GM12878 (cell line): ENCODE results near the gene MAP7D2. TPM values are rescaled to one million over a fixed set of nuclear protein-coding genes. Genes with fewer than 3 reads are reported as not detected.

Experiments used
- HDAC6 ChIP-seq: fragments of 200-600 bp; sonication (generic); IDR thresholded peaks from one replicate; pipeline ENCODE4 v1.8.0; 2017; ENCODE audit warnings: antibody characterized with exemption; ENCODE audit not compliant: unreplicated experiment
- KAT2A ChIP-seq: conservative IDR thresholded peaks from 2 replicates; pipeline ENCODE4 v1.6.1; 2011; ENCODE audit warnings: low read depth, low read length; ENCODE audit not compliant: control insufficient read depth
- NR2C1 ChIP-seq: fragments of 450-650 bp; IDR thresholded peaks from 2 replicates; pipeline ENCODE4 v1.6.1; 2017; ENCODE audit warnings: antibody characterized with exemption, mild to moderate bottlenecking, moderate library complexity
- SREBF2 ChIP-seq: IDR thresholded peaks from 2 replicates; pipeline ENCODE4 v1.6.1; 2012; ENCODE audit warnings: mild to moderate bottlenecking, low read length
- TCF7 ChIP-seq: IDR thresholded peaks from 2 replicates; pipeline ENCODE4 v1.6.1; 2014; ENCODE audit warnings: antibody characterized with exemption, borderline replicate concordance
- ZNF622 ChIP-seq: fragments of 450-650 bp; IDR thresholded peaks from 2 replicates; pipeline ENCODE4 v1.6.1; 2017; ENCODE audit warnings: mild to moderate bottlenecking, inconsistent platforms
- polyA plus RNA-seq, 11 experiments: library from polyadenylated mRNA; depleted of rRNA in 4 of 11; unstranded in 6 of 11; stranded (reverse) in 5 of 11; fragments of >200 nt; fragmentation: Nextera tagmentation in 4 of 11; fragmentation: Illumina TruSeq in 1 of 11; extraction: Ambion mirVana in 4 of 11; extraction: Trizol in 1 of 11; gene quantifications; 1 replicate in 1 of 11; 2 replicates in 10 of 11; pipeline versions ENCODE4 v1.2.1 to v1.2.3, GENCODE V29; 2011 to 2016; ENCODE audit warnings: inconsistent platforms in 2 of 11, missing spikeins in 2 of 11, low read depth in 1 of 11
- total RNA-seq, 4 experiments: library from RNA; depleted of rRNA in 3 of 4; stranded (reverse); fragments of >200 nt in 3 of 4; fragmentation: Illumina TruSeq in 1 of 4; extraction: Trizol in 1 of 4; gene quantifications; 2 replicates each; pipeline versions ENCODE4 v1.2.1 to v1.2.3, GENCODE V29; 2013 to 2021
- TF ChIP-seq, protein P1 (sequence below): IDR thresholded peaks from 2 replicates; pipeline ENCODE4 v1.6.1; 2012; ENCODE audit warnings: low read length, inconsistent platforms
- TF ChIP-seq, protein P2 (sequence below): fragments of 450-650 bp; IDR thresholded peaks from 2 replicates; pipeline ENCODE4 v1.6.1; 2014; ENCODE audit warnings: mild to moderate bottlenecking
- TF ChIP-seq, protein P3 (sequence below): fragments of 450-650 bp; formaldehyde crosslinking; IDR thresholded peaks from 2 replicates; pipeline ENCODE4 v1.5.0; 2022; ENCODE audit warnings: mild to moderate bottlenecking, missing genetic modification characterization
- TF ChIP-seq, protein P4 (sequence below): fragments of 450-650 bp; IDR thresholded peaks from 2 replicates; pipeline ENCODE4 v1.6.1; 2016; ENCODE audit warnings: mild to moderate bottlenecking, moderate library complexity, borderline replicate concordance
- TF ChIP-seq, protein P5 (sequence below): fragments of 450-650 bp; IDR thresholded peaks from 2 replicates; pipeline ENCODE4 v1.6.1; 2017; ENCODE audit warnings: mild to moderate bottlenecking, low read depth, inconsistent platforms; ENCODE audit not compliant: poor library complexity, severe bottlenecking
- TF ChIP-seq, protein P6 (sequence below): IDR thresholded peaks from 2 replicates; pipeline ENCODE4 v1.6.1; 2012; ENCODE audit warnings: low read depth, low read length, improper control_type of control experiment

The MAP7D2 gene
- total and polyA plus RNA-seq, 10 of the 15 experiments (the other 5 are each of a cell fraction or from before 2014, with no cell fraction given), result 0.06 to 18.4 (median 0.22) TPM

DNA sequence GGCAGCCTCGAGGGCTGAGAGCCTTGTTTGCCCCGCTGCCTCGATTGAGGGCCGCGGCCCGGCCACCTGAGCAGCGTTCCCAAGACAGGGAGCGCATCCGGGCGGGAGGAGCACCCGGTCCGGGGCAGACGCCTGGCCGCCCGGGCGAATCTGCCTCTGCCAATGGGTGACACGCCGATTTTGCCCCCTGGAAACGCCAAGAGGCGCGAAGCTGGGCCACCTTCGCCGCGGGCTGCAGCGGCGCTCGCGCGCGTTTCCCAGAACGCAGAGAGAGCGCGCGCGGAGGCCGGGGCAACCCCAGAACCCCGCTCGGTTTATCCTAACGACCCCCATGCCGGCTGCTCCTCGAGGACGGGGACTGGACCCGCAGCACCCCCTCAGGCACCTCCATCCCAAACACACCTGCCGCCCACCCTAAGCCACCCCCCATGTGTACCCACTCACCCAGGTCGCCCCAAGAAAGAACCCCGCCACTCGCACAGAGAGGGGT, 575 bp downstream of the MAP7D2 start (continued):
- TF ChIP-seq, protein P1, sequence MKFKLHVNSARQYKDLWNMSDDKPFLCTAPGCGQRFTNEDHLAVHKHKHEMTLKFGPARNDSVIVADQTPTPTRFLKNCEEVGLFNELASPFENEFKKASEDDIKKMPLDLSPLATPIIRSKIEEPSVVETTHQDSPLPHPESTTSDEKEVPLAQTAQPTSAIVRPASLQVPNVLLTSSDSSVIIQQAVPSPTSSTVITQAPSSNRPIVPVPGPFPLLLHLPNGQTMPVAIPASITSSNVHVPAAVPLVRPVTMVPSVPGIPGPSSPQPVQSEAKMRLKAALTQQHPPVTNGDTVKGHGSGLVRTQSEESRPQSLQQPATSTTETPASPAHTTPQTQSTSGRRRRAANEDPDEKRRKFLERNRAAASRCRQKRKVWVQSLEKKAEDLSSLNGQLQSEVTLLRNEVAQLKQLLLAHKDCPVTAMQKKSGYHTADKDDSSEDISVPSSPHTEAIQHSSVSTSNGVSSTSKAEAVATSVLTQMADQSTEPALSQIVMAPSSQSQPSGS, result no peak
- TF ChIP-seq TCF7 (no peak), NR2C1 (no peak), SREBF2 (no peak), KAT2A (no peak), ZNF622 (no peak), HDAC6 (no peak)
- TF ChIP-seq, protein P2, sequence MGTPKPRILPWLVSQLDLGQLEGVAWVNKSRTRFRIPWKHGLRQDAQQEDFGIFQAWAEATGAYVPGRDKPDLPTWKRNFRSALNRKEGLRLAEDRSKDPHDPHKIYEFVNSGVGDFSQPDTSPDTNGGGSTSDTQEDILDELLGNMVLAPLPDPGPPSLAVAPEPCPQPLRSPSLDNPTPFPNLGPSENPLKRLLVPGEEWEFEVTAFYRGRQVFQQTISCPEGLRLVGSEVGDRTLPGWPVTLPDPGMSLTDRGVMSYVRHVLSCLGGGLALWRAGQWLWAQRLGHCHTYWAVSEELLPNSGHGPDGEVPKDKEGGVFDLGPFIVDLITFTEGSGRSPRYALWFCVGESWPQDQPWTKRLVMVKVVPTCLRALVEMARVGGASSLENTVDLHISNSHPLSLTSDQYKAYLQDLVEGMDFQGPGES, result no peak
- TF ChIP-seq, protein P3, sequence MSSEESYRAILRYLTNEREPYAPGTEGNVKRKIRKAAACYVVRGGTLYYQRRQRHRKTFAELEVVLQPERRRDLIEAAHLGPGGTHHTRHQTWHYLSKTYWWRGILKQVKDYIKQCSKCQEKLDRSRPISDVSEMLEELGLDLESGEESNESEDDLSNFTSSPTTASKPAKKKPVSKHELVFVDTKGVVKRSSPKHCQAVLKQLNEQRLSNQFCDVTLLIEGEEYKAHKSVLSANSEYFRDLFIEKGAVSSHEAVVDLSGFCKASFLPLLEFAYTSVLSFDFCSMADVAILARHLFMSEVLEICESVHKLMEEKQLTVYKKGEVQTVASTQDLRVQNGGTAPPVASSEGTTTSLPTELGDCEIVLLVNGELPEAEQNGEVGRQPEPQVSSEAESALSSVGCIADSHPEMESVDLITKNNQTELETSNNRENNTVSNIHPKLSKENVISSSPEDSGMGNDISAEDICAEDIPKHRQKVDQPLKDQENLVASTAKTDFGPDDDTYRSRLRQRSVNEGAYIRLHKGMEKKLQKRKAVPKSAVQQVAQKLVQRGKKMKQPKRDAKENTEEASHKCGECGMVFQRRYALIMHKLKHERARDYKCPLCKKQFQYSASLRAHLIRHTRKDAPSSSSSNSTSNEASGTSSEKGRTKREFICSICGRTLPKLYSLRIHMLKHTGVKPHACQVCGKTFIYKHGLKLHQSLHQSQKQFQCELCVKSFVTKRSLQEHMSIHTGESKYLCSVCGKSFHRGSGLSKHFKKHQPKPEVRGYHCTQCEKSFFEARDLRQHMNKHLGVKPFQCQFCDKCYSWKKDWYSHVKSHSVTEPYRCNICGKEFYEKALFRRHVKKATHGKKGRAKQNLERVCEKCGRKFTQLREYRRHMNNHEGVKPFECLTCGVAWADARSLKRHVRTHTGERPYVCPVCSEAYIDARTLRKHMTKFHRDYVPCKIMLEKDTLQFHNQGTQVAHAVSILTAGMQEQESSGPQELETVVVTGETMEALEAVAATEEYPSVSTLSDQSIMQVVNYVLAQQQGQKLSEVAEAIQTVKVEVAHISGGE (CRISPR knock-in tag), result no peak
- TF ChIP-seq, protein P4, sequence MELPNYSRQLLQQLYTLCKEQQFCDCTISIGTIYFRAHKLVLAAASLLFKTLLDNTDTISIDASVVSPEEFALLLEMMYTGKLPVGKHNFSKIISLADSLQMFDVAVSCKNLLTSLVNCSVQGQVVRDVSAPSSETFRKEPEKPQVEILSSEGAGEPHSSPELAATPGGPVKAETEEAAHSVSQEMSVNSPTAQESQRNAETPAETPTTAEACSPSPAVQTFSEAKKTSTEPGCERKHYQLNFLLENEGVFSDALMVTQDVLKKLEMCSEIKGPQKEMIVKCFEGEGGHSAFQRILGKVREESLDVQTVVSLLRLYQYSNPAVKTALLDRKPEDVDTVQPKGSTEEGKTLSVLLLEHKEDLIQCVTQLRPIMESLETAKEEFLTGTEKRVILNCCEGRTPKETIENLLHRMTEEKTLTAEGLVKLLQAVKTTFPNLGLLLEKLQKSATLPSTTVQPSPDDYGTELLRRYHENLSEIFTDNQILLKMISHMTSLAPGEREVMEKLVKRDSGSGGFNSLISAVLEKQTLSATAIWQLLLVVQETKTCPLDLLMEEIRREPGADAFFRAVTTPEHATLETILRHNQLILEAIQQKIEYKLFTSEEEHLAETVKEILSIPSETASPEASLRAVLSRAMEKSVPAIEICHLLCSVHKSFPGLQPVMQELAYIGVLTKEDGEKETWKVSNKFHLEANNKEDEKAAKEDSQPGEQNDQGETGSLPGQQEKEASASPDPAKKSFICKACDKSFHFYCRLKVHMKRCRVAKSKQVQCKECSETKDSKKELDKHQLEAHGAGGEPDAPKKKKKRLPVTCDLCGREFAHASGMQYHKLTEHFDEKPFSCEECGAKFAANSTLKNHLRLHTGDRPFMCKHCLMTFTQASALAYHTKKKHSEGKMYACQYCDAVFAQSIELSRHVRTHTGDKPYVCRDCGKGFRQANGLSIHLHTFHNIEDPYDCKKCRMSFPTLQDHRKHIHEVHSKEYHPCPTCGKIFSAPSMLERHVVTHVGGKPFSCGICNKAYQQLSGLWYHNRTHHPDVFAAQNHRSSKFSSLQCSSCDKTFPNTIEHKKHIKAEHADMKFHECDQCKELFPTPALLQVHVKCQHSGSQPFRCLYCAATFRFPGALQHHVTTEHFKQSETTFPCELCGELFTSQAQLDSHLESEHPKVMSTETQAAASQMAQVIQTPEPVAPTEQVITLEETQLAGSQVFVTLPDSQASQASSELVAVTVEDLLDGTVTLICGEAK, result no peak
- TF ChIP-seq, protein P5, sequence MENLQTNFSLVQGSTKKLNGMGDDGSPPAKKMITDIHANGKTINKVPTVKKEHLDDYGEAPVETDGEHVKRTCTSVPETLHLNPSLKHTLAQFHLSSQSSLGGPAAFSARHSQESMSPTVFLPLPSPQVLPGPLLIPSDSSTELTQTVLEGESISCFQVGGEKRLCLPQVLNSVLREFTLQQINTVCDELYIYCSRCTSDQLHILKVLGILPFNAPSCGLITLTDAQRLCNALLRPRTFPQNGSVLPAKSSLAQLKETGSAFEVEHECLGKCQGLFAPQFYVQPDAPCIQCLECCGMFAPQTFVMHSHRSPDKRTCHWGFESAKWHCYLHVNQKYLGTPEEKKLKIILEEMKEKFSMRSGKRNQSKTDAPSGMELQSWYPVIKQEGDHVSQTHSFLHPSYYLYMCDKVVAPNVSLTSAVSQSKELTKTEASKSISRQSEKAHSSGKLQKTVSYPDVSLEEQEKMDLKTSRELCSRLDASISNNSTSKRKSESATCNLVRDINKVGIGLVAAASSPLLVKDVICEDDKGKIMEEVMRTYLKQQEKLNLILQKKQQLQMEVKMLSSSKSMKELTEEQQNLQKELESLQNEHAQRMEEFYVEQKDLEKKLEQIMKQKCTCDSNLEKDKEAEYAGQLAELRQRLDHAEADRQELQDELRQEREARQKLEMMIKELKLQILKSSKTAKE, result no peak
- TF ChIP-seq, protein P6, sequence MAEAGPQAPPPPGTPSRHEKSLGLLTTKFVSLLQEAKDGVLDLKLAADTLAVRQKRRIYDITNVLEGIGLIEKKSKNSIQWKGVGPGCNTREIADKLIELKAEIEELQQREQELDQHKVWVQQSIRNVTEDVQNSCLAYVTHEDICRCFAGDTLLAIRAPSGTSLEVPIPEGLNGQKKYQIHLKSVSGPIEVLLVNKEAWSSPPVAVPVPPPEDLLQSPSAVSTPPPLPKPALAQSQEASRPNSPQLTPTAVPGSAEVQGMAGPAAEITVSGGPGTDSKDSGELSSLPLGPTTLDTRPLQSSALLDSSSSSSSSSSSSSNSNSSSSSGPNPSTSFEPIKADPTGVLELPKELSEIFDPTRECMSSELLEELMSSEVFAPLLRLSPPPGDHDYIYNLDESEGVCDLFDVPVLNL, result no peak
